GM21786 (cell line): Measurements from ENCODE around the gene POLR3K.
A peak's percentile ranks its signal among the peaks of the same experiment; 100 is the strongest.

Source experiments
- ATAC-seq: cut with Tn5 transposase; IDR thresholded peaks from one replicate; pipeline ENCODE4 v1.9.1; 2021; ENCODE audit not compliant: unreplicated experiment

The POLR3K gene

DNA sequence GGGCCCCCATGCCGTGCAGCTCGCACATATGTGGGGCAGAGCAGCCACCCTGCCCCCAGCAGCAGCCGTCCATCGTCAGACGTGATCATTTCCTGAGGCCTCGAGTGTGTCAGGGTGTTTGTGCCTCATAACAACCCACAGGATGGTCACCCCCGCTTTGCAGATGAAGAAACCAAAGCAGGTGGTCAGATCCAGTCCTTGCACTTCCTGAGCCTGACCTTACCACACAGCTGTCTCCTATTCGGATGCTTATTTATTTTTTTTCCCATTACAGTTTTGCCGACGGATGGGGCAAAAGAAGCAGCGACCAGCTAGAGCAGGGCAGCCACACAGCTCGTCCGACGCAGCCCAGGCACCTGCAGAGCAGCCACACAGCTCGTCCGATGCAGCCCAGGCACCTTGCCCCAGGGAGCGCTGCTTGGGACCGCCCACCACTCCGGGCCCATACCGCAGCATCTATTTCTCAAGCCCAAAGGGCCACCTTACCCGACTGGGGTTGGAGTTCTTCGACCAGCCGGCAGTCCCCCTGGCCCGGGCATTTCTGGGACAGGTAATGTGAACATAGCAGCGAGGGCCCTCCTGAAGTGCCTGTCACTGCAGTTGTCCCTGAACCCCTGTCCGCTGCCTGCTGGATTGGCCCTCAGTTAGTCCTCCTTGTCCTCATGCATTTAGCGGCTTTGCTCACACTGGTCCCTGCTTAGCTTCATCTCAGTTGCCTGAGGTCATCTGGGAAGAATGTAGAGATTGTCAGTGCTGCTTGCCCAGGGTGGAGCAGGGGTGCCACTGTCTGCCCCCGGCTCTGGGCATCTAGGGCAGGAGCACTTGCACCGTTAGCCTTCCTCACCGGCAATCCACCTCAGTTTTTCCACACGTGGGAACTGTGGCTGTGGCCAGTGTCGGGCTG, 26.0 kb upstream of the POLR3K start:
- ATAC-seq, result no peak

DNA sequence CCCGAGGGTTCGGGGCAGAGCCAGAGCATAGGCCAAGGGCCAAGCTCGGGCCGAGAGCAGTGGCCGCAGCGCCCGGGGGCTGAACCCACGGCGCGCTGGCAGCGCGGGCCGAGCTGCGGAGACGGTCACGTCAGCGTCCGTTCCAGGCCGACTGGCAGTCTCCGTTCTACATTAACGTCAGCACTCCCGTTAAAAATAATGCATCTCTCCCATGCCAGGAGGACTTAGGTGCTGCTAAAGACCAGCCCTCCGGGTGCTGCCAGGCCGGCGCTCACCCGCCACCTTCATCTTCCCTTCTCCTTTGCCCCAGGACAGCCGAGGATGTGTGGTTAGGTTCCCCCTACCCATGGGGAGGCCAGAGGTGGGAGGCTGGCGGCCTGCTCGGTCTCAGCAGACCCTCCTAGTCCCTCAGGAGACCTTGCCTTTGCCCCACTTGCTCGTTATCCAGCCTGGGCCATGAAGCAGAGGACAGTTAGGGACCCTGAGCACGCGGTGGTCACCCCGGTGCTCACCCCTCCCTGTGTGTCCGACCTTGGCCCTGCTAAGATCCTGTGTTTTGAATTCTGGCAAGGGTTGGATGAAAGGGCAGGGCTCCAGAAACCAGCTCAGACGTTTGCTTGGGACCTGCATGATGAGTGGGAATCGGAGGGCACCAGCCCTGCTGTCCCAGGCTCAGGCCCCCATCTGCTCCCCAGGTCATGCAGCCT, 25.2 kb upstream of the POLR3K start:
- ATAC-seq, result no peak

DNA sequence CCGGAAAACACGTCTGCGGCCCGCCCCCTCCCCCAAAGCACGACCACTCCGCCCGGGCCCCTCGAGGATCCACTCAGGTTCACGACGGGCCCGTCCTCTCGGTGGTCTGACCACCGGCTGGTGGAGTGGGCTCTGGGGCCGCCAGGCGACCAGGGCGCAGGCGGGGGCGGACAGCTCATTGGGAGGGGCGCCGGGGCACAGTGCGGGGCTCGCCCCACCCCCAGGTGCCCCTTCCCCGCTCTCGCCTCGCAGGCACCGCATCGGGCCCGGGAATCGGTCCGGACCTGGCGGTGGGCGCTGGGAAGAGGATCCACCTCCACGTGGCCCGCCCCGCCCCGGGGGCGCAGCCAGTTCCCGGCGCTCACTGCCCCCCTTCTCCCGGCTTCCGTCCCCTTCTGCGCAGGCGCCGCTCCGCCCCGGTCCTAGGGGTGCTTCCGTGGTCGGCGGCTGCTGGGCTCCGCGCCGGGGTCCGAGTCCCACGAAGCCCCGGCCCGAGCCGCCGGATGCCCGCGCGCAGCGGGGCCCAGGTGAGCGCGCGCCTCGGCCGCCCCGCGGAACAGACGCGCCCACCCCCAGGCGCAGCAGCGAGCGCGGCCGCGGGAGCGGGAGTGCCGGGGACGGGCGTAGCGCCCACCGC, 24.5 kb upstream of the POLR3K start, which contains the start of gene MPG:
Gene MPG, plus strand, starts transcription at position 419 of the 637 bp plus-strand sequence. Its CDS starts 85 bp downstream, at position 504.
- ATAC-seq, result peak; percentile 72

DNA sequence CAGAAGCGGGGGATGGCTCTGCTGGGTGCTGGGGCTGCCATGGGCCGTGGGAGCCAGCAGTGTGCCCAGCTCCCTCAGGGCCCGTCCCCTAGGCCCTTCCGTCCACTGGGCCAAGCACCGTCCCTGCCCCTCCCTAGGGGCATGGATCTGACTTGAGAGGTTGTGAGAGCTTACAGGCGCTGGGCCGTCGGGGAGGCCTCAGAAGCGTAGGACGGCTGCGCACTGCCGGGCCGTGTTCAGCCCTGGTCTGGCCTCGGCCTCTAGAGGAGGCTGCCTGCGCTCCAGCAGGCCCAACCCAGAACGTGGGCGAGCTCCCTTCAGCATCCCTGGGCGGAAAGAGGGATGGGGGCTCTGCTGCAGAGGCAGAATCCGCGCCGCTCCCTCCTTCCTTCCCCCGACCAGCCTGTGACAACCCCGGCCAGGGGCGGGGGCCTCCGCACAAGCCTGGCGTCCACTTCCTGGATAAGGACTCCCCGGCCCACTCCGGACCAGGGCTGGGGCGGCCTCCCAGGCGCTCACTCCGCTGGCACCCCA, 23.9 kb upstream of the POLR3K start:
- ATAC-seq, result peak; percentile 16

DNA sequence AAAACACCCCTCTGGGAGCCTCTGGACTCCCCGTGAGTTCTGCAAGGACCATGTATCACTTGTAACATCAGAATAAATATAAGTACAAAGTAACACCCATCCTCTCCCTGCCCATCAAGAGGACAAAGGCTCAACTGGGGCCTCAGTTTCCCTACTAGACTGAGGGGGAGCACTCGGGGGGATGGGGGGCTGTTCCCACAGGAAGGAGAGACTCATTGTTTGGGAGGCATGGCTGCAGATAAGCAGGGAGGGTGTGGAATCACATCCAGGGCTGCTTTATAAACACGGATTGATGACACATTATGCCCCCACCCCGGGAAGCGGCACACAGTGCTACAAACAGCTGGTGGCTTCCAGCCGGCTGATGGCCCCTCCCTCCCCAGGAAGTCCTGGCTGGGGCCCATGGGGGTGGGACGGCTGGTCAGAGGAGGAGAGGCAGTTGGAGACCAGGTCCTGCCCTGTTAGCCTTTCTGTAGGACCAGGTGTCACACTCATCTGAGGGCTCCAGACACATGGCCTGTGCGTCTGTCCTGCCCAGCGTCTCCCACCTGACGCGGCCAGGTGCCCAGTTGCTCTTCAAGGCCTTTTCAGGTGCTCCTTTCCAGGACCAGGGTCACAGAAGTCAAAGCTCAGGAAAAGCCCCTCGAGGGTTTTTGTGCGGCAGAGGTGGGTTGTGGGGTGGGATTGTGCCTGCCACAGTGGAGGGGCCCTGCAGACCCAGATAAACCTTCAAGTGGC, 23.3 kb upstream of the POLR3K start:
- ATAC-seq, result no peak

DNA sequence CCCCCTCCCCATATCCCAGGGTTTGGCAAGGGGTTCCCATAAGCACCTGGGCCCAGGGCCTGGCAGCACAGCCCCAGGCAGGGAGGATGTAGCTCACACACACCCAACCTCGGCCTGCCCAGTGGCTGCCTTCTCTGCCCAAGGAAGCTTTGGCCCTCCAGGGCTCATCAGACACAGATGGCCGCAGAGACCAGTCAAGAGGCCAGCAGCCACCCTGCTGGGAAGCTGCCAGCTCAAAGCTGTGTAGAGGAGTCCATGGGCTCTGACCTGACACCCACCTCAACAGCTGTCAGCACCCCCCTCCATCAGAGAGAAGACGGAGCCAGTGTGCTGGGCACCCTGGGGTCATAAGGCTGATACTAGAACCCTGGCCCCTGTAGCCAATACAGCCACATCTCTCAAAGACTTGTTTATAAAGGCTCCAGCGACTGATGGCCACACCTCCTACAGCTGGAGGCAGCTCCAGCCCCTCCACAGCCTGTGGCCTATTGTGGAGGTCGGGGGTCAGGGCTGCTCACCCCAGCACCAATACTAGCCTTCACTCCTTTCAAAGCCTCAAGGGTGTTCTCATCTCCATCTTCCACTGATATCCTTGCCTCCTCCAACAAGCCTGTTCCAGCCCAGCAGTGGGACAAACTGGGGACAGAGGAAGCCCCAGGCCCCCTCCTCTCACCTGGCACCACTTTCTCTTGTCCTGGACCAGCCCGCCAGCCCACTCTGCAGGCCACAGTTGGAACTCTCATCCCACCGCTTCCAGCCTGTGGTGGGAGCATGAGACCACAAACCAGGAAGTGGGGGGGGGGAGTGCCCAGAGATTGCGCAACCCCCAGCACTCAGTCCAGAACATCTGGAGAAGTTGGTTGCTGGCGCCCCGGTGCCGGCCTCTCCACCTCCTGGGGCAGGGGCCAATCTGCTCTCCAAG, 22.4 kb upstream of the POLR3K start:
- ATAC-seq, result no peak

DNA sequence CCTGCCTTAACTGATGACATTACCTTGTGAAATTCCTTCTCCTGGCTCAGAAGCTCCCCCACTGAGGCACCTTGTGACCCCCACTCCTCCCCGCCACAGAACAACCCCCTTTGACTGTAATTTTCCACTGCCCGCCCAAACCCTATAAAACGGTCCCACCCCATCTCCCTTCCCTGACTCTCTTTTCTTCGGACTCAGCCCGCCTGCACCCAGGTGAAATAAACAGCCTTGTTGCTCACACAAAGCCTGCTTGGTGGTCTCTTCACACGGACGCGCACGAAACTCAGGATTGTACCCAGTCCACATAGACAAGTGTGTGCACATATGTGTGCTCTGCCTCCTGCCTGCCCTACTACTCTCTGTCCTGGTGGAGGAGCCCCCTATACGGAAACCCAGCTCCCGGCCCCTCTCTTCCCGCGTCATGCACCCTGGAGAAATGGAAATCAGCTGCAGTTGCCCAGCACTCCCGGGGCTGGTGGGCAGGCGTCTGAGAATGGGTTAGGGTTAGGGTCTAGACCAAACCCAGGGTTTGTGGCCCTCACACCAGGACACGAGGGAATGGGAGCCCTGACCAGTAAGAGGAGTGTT, 21.4 kb upstream of the POLR3K start:
- ATAC-seq, result no peak

DNA sequence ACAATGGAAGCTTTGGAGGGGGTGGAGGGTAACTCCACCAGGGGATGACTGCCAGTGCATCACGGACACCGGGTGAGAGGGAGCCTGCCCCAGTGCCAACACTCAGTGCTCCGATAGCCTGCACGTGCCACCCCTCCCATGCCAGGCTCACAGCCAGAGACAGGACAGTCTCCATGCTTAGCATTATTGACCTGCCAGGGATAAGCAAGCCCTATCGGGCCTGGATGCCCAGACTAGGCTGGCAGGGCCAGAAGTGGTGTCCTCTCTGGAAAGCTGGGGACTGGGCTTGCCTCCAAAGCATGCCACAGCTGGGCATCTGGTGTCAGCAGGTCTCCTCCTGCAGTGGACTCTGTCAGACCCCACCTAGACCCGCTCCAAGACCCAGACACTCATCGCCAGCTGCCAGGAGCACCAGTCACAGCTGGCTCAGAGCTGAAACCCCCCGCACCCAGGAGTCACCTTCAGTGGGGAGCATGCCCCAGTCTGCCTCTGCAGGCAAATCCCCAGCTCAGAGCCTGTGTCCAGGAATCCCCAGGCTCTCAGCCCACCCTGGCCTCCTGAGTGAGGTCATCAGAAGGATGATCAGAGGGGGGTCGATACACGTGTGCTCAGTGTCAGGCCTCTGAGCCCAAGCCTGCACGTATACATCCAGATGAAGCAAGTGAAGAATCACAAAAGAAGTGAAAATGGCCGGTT, 20.8 kb upstream of the POLR3K start:
- ATAC-seq, result no peak

DNA sequence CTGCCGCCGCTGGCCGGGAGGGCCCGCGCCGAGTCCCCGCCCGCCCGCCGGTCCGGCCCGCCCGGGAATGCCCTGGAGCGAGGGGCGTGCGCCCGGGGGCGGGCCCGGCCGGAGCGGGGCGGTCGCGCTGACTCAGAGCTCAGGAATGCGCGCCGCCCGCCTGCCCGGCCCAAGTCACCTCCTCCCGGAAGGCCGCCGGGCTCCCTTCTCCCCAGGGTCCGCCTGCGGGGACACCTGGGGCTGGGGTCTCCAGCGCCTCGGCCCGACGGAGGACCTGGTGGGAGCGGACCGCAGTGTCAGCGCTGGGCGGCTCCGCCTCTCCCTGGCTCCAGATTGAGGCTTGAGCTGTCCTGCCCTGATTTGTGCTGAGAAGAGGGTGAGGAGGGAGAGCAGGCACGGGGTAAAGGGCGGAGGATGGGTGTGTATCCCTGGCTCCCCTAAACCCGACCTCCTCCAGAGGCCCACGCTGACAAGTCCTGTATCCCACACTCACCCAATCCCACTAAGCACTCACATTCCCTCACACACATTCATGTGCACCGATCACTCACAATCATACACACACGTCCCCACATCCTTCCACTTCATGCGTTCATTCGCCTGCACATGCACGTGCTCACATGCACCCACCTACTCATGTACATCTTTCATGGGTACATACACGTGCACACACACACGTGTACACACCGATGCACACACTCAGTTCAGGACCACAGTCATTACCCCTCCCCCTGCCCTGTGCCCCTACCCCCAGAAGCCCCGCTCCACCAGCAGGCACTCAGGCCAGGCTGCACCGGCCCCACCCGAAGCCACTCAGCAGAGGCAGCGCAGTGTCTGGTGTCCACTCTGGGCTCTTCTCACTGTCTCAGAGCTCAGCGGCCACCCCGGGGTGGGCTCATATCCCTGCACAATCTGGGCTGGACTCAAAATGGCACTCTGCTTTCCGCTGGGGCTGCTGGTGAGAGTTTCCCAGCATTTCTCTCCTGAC, 19.4 kb upstream of the POLR3K start, which contains the start of gene RHBDF1:
Gene RHBDF1, minus strand, starts transcription at position 71 of the 988 bp plus-strand sequence. CDS start 7,616 bp downstream, outside the sequence.
- no peak for ATAC-seq

DNA sequence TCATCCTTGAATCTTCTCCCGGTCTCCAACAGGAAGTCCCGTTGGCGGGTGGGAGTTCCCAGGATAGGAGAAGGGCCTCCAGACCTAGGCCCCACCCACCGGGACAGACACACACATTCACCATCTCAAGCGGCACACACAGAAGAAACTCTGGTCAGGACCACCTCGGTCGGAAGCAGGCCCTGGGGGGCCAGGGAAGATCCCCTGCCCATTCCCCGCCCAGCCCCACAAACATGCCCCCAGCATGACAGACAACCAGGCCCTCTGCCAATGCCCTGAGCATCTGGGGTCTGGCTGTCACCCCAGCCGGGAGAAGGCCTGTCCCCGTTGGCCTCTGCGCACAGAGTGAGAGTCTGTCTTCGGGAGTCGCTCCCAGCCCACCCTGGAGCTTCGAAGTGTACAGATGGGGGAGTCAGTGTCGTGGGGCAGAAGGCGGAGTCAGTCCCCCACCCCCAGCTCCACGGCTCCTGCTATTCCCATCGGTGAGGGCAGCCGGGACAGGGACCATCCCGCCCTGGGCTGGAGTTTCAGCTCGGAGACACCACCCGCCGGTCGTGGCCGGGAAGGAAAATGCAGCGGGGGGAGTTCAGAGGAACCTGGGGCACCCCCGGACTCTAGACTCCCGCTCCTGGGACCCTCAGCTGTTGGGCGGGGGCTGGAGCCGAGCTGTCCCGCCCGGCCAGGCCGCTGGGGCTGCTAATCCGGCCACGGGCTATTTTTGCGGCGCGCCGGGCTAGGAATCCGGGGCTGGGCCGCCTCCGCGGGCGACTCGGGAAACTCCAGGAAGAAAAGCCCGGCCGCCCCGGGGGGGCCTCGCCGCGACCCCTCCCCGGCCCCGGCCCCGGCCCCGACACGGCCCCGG, 18.4 kb upstream of the POLR3K start:
- ATAC-seq, result no peak

DNA sequence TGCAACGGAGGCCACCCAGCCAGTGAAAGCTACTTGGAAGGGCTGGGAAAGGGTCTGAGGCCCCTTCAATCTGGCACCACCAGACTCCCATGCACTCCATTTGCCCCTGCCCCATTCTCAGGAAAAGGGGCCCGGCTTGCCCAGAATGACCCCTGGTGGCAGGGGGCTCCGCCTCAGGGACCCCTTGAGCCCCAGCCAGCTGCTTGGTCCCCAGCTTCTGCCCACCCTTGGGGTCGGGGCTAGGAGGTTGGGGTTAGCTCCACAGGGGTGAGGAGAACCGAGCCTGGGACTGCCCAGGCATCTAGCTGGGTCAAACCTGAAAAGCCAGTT, 17.8 kb upstream of the POLR3K start:
- no peak for ATAC-seq

DNA sequence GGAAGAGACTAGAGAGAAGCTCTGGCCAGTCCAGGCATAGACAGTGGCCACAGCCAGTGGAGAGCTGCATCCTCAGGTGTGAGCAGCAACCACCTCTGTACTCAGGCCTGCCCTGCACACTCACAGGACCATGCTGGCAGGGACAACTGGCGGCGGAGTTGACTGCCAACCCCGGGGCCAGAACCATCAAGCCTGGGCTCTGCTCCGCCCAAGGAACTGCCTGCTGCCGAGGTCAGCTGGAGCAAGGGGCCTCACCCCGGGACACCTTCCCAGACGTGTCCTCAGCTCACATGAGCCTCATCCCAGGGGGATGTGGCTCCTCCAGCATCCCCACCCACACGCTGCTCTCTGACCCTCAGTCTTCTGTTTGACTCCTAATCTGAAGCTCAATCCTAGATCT, 15.8 kb upstream of the POLR3K start:
- ATAC-seq, result no peak

DNA sequence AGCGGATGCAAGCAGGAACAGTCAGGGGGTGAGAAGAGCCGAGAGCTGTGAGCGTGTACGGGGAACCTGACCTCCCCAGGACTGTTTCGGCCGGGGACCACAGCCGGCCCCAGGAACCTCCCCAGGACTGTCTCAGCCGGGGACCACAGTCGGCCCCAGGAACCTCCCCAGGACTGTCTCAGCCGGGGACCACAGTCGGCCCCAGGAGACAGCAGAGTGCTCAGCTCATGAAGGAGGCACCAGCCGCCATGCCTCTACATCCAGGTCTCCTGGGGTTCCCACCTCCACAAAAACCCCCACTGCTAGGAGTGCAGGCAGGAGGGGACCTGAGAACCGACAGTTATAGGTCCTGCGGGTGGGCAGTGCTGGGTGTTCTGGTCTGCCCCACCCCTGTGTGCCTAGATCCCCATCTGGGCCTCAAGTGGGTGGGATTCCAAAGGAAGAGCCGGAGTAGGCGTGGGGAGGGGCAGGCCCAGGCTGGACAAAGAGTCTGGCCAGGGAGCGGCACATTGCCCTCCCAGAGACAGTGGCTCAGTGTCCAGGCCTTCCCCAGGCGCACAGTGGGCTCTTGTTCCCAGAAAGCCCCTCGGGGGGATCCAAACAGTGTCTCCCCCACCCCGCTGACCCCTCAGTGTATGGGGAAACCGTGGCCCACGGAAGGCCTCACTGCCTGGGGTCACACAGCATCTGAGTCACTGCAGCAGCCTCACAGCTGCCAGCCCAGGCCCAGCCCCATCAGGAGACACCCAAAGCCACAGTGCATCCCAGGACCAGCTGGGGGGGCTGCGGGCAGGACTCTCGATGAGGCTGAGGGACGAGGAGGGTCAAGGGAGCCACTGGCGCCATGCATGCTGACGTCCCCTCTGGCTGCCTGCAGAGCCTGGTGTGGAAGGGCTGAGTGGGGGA, 14.7 kb upstream of the POLR3K start:
- ATAC-seq, result no peak

DNA sequence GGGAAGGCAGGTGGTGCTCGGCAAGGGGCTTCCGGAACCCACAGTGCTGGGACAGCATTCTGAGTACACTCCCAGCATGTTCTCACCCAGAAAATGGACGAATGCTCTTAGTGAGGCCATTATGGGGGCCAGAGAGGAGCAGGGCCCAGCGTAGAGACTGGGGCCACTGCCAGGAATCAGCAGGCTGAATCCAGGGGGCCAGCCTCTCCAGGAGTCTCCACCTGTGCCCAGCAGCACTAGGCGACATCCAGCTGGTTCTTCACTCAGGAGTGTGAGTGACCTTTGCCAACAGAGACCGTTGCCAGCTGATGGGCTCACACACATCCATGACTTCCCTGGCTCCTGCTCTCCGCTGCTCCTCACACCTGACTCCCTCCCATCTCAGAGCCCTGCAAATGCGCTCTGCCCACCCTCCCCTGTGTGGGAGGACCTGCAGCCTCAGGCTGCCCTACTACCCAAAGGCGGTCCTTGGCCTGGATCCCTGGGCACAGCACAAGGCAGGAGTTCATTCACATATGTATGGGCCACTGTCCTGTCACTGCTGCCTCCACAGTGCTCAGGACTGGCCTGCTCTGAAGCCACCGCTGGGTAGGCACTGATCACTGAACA, 13.9 kb upstream of the POLR3K start:
- no peak for ATAC-seq
